Upper lobe of left lung (tissue), 4 donors: ENCODE results near the gene STOML1.

Experiments used
- CTCF ChIP-seq, 6 experiments: fragments of 450-650 bp in 4 of 6; fragments of 200-600 bp in 2 of 6; sonication (generic) in 2 of 6; IDR thresholded peaks; one replicate each; pipeline ENCODE4 v1.5.1; 2016 to 2019; ENCODE audit warnings: antibody characterized with exemption in 6 of 6
- EP300 ChIP-seq, 4 donors: sonication (generic); formaldehyde crosslinking; IDR thresholded peaks; one replicate each; pipeline ENCODE4 v1.5.1; 2017; ENCODE audit warnings: antibody characterized with exemption in 4 of 4, control low read depth in 2 of 4
- POLR2AphosphoS5 ChIP-seq, 2 donors: sonication (generic); formaldehyde crosslinking; IDR thresholded peaks; one replicate each; pipeline ENCODE4 v1.5.1; 2017; ENCODE audit warnings: antibody characterized with exemption in 2 of 2

GRCh38 chr15:73941449-73941848 lies 50.6 kb downstream of the STOML1 start:
- no peak for TF ChIP-seq CTCF (IDR thresholded peaks at IDR 0.05)
- TF ChIP-seq EP300 (IDR thresholded peaks at IDR 0.05) = no peak
- TF ChIP-seq POLR2AphosphoS5 (IDR thresholded peaks at IDR 0.05) = no peak
